ENCODE results near the gene PKP3.
A peak's percentile ranks its signal among the peaks of the same experiment; 100 is the strongest.
"Not testable (repeated sequence)": the region's sequence is repeated elsewhere in the genome, so short reads cannot be mapped to it uniquely, and the experiment has no call there.

Gene PKP3, protein sequence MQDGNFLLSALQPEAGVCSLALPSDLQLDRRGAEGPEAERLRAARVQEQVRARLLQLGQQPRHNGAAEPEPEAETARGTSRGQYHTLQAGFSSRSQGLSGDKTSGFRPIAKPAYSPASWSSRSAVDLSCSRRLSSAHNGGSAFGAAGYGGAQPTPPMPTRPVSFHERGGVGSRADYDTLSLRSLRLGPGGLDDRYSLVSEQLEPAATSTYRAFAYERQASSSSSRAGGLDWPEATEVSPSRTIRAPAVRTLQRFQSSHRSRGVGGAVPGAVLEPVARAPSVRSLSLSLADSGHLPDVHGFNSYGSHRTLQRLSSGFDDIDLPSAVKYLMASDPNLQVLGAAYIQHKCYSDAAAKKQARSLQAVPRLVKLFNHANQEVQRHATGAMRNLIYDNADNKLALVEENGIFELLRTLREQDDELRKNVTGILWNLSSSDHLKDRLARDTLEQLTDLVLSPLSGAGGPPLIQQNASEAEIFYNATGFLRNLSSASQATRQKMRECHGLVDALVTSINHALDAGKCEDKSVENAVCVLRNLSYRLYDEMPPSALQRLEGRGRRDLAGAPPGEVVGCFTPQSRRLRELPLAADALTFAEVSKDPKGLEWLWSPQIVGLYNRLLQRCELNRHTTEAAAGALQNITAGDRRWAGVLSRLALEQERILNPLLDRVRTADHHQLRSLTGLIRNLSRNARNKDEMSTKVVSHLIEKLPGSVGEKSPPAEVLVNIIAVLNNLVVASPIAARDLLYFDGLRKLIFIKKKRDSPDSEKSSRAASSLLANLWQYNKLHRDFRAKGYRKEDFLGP

DNA sequence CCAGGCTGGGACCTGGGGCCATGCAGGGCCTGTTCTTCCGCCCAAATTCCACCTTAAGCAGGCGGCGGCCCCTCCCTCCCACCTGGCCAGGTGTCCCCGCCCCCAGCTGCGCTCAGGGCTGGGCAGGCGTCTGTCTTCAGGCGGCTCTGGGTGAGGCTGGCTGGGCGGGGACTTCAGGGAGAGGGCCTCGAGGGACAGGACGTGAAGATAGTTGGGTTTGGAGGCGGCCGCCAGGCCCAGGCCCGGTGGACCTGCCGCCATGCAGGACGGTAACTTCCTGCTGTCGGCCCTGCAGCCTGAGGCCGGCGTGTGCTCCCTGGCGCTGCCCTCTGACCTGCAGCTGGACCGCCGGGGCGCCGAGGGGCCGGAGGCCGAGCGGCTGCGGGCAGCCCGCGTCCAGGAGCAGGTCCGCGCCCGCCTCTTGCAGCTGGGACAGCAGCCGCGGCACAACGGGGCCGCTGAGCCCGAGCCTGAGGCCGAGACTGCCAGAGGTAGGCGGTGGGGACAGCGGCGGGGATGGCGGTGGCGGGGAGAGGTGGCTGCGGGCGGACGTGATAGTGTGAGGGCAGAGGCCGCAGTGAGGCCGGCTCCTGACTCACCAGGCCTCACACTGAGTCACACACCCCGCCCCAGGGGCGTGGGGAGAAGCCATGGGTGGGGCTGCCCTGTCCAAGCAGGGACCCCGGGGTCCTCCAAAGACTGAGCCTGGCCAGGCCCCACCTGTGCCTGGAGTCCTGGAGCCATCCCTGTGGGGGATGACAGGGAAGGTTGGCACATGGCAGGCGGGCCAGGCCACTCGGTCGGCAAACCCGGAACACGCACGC lies at the start of gene PKP3:
Gene PKP3 (plus strand): TSS at position 176 of the 824 bp plus-strand sequence. CDS start 84 bp downstream, at position 260.
- no peak for DNase-seq (ENCODE audit: low spot score)

DNA sequence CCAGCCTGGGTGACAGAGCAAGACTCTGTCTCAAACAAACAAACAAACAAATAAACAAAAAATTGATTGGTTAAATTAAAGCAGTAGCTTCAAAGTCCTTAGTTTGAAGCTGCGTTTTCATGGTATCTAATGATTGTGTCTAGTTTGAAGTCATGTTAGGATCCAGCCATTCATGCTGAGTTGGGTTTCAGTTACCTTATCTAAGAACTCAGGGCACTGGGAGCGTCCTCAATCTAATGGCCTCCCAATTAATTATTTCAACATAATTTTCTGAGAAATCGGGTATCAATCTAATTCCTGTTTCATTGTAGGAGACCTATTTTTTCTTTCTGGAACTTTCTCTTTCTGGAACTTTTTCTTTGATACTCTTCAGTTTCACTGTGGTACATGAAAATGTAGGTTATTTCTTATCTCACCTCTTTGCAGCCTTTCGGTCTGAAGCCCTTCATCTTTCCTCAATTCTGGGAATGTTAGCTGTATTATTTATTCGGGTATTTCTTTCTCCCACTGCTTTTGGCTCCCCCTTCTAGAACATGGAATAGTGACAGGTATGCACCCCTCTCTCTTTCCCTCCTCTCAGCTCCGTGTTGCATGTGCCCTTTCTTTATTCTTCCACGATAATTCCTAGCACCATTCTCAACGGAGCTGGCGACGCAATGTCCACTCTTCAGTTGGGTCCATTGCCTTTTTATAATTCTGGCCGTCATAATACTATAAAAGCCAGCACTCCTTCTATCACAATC lies 49.0 kb upstream of the PKP3 start:
- no peak for DNase-seq (ENCODE audit: low spot score)

DNA sequence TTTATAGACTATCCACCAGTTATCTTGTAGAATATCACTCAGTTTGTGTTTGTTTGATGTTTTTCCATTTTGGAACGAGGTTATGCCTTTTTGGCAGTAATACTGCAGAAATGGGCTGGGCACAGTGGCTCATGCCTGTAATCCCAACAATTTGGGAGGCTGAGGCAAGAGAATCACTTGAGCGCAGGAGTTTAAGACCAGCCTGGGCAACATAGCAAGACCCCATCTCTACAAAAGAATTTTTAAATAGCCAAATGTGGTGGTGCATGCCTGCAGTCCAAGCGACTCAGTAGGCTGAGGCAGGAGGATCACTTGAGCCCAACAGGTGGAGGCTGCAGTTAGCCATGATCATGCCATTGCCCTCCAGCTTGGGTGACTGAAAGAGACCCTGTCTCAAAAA lies 47.5 kb upstream of the PKP3 start:
- no peak for DNase-seq (ENCODE audit: low spot score)

DNA sequence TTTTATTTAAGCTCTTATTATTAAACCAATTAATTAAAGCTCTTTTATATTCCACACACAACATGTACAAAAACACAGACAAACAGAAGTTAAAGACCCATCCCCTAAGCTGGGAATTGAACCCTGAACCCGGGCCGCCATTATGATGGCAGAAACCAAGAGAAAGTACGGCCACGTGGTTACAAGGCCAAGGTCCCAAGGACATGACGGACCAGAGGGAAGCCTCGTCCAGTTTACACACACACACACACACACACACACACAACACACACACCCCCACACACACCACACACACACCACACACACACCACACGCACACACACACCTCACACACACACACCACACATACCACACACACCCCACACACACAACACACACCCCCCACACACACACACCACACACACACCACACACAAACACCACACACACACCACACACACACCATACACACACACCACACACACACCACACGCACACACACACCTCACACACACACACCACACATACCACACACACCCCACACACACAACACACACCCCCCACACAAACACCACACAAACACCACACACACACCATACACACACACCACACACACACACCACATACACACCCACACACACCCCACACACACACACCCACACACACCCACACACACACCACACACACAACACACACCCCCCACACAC lies 44.6 kb upstream of the PKP3 start:
- not testable (repeated sequence) for DNase-seq (ENCODE audit: low spot score)

DNA sequence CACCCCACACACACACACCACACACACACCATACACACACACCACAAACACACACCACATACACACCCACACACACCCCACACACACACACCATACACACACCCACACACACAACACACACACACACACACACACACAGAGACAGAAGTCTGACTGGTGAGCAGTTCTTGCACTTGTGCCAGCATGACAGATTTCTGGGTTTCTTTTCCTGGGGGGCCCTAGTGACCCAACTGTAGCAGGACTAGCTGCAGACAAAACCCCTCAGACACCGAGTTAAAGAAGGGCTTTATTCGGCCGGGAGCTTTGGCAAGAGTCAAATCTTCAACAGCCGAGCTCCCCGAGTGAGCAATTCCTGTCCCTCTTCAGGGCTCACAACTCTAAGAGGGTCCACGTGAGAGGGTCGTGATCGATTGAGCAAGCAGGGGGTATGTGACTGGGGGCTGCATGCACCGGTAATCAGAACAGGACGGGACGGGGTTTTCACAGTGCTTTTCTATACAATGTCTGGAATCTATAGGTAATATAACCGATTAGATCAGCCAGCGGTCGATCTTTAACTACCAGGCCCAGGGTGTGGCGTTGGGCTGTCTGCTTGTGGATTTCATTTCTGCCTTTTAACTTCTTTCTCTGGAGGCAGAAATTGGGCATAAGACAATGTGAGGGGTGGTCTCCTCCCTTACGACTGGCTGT lies 43.8 kb upstream of the PKP3 start:
- not testable (repeated sequence) for DNase-seq (ENCODE audit: low spot score)

DNA sequence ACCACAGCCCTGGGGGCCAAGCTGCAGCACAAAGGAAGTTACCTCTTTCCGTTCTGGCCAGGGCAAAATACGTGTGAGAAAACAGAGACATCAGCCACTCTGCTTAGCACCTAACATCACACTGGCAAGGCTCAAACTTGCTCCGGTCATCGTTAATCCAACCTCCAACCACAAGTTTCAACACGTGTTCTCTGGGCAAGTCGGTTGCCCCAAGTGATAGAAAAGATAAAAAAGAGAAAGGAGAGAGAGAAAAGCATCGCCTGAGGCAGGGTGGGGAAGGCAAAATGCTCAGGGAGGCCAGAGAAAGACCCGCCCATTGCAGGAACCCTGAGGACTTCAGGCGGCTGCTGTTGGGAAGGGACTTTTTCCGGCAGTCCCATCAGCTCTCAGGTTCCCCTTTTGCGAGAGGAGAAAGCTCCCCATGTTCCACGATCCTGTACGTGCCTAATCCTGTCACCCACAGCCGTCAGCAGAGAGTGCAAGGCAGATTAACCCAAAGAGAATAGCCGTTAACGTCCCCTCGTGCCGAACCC lies 43.2 kb upstream of the PKP3 start:
- no peak for DNase-seq (ENCODE audit: low spot score)

DNA sequence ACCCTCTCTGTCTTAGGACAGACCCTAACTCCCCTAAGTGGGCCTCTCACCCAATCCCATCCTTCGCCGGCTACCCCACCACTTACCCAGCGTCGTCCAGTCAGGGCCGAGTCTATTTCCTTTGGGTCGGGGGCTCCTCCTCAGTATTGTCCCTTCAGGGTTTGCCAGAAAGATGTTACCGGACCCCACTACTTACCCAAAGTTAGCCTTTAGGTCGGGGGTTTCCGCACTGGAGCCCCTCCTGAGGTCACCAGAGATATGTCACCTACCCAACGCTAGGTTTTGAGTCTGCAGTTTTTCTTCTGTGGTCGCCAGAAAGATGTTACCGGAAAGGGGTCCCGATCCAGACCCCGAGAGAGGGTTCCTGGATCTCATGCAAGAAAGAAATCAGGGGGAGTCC lies 42.6 kb upstream of the PKP3 start:
- DNase-seq (ENCODE audit: low spot score) = no peak

DNA sequence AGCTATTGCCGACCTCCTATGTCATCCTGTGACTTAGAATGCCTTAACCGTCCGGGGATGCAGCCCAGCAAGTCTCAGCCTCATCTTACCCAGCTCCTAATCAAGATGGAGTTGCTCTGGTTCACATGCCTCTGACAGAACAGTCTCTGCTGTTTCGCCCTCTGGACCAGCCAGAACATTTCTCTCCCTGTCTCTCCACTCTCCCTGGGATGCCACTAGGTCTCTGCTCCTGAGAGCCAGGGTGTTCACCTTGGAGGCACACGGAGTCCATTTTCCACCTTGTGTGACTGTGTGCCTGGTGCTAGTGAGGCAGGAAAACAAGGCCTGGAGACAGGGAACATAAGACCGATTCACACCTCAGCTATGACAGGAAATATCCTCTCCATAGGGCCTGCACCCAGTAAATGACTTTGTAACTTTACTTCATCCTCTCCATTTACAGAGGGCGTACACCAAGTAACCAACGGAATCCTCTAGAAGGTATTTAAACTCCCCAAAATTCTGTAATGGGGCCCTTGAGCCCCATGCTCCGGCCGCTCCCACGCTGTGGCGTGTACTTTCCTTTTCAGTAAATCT lies 41.5 kb upstream of the PKP3 start:
- no peak for DNase-seq (ENCODE audit: low spot score)

DNA sequence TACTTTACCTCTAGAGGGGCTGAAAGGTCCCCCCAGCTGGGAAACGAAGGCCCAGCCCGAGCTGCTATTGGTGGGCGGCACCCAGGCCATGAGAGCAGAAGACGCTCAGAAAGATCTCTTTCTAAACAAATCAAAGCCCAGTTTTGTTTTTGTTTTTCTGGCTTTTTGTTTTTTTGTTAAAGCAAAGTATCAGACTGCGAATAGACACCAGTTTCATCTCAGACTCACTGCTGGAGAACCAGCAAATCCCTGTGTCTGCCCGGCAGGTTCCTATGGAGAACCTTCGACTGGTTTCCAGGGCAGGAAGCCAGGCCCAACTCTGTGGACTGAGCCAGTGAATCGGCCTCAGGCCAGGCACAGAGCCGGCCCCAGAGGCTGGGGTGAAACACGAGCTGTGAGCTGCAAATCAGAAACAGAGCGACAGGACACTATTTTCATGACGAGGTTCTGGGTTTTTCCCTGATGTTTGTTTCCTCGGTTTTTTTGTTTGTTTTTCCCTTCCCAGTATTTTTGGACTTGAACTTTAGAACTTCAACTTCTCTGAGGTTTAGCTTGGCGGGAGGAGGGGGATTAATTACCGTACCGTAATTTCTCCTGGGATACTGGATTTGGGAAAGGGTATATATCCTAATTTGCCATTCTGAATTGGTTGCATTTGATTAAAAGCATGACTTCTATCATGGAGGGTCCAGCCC lies 40.7 kb upstream of the PKP3 start:
- no peak for DNase-seq (ENCODE audit: low spot score)

DNA sequence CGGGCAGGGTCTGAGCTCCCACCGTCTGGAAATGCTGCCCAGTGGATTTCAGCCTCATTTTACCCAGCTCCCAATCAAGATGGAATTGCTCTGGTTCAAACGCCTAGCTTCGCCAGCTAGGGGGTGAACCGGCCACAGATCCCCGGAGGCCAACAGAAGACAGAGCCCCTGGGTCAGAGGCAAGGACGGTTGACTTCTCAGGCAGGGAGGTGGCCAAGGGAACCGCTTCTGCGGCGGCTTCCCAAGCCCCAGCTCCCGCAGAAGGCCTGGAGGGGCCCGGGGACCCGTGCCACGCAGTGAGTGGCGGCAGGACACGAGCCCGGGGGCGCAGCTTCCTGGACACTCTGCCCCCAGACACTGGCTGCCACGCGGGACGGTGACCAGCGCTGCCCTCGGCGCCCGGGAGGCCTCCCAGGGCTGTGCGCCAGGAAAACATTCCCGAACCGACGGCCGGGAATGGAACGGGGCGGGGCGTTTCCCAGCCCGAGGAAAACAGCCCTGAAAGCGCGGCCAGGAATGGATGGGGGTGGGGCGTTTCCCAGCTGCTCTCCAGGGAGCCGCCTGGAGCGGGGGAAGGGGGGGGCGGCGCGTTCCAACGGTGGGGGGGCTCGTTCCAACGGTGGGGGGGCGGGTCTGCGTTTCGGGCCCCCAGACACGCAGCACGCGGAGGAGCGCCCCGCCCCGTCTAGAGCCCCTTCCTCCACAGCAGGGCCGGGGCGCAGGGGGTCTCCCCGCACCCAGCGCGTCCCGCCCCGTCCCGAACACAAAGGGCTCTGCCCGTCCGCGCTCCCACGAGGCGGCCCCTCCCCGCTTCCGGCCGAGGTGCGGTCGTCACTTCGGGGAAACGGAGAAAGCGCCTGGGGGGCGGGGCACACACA lies 38.2 kb upstream of the PKP3 start:
- DNase-seq (ENCODE audit: low spot score) = peak; percentile 89

DNA sequence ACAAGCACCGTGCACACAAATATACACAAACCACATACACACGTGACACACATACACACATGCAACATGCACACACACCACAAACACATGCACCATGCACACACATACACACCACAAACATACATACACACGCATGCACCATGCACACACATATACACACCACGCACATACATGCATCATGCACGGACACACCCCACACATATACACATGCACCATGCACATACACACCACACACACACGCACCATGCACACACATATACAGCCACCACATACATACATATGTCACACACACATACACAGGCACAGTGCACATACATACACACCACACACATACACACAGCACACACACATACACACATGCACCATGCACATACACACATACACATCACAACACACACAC lies 37.4 kb upstream of the PKP3 start:
- DNase-seq (ENCODE audit: low spot score) = no peak

DNA sequence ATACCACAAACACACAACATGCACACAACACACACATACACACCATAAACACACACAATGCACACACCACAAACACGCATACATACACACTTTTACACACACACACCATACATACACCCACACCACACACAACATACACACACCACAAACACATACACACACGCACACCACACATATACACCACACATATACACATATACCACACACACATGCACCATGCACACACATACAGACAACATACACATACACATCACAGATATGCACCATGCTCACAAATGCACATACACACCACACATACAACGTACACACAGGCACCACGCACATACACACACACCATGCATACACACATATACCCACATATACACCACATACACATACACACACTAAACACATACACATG lies 36.4 kb upstream of the PKP3 start:
- no peak for DNase-seq (ENCODE audit: low spot score)

DNA sequence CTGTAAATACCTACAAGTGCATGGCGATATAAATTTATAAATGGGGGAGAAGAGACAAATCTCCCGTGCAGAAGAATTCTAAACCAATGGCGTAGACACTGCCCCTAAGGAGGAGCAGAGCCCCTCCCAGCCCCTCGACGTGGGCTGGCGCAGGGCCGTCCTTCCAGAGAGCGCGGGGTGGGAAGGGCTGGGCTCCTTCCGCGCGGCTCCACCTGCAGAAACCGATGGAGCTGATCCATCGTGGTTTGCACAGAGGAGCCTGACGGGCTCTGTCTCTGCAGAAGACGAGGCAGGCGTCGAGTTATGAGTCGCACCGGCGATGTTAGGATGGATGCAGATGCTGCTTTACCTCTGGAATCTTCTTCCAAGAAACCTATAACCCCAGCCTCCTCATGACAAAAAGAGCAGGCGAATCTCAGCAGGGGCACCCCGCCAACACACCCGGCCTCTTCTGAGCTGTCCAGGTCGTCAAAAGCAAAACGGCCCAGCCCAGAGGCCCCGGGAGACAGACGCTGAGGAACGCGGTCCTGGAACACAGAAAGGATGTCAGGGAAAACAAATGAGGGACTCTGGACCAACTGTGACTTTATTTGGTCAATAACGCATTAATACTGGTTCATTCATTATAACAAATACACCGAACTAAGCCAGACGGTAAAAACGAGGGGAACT lies 35.7 kb upstream of the PKP3 start:
- DNase-seq (ENCODE audit: low spot score) = no peak

DNA sequence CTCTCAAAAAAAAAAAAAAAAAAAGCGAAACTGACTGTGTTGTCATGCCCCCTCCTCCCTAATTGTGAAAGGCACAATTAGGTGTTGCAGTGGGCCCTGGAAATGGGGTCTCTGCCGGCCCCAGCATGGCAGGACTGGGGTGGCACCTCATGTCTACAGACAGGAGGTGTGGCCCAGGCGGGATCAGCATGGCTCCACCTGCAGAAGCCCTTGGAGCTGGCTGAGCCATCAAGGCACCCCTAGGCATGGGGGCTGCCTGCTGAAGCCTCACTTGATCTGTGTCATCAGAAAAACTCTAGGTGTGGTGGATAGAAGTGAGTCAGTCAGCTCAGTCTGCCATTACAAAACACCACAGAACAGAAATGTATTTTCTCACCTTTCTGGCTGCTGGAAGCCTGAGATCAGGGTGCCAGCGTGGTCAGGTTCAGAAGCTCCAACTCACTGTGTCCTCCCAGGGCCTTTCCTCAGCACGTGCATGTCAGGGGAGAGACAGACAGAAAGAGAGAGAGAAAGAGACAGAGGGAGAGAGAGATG lies 34.8 kb upstream of the PKP3 start:
- DNase-seq (ENCODE audit: low spot score) = no peak

DNA sequence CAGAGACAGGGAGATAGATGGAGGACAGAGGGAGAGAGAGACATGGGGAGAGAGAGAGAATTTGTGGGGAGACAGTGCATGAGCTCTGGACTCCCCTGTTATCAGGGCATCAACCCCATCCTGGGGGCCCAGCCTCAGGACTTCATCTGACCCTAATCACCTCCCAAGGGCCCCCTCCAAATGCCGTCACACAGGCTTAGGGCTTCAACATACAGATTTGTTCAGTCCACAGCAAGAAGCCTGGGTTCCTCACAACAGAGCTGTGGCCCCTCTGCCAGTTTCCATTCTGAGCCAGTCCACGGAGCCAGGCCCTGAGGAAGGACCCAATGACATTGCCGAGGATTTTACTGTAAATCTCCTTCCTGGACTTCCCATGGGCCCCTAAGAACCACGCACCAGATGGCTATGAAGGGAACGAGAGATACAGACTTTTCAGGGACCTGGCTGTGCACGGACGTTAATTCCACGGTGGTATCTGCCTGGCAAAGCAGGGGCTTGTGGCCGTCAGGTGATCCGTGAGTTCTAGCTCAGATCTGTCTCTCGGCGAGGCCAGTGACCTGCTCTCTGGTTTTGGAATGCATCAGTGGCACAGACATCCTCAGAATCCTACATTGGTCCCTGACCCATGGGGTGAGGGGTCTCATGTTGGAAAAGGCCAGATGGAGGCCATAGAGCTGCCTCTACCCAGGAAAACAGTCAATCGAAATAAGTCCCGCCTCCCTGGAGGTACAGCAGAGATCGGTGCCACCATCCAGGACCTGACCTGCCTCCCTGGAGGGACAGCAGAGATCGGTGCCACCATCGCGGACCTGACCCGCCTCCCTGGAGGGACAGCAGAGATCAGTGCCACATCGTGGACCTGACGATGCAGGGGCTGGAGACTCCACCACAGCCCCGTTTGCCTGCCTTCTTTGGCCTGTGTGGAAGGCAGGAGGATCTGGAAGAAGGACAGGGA lies 33.4 kb upstream of the PKP3 start:
- no peak for DNase-seq (ENCODE audit: low spot score)

Data from CD4-positive, alpha-beta T cell treated with Interleukin-6 at 100 ng/mL for 8 hours (primary cell).